ENCODE results near the gene LRFN5.
"Not testable (repeated sequence)": the region's sequence is repeated elsewhere in the genome, so short reads cannot be mapped to it uniquely, and the experiment has no call there.

The LRFN5 gene

GRCh38 chr14:41674511-41674971 is 67.9 kb downstream of the LRFN5 start:
- H3K79me2 ChIP-seq (ENCODE audit: low read length); H3K4me3 ChIP-seq (ENCODE audit: low read length); H2AFZ ChIP-seq (ENCODE audit: low read length); H3K9me3 ChIP-seq (replicated peaks; ENCODE audit: insufficient read depth, low read length); H3K36me3 ChIP-seq (replicated peaks; ENCODE audit: insufficient read depth, low read length); H3K4me2 ChIP-seq (ENCODE audit: low read depth, low read length); H3K9ac ChIP-seq (ENCODE audit: low read length); H3K27me3 ChIP-seq (replicated peaks; ENCODE audit: insufficient read depth, low read length); DNase-seq; H4K20me1 ChIP-seq (ENCODE audit: insufficient read depth, low read length); H3K9me2 ChIP-seq (replicated peaks; ENCODE audit: insufficient read depth, low read length); H3K27ac ChIP-seq (ENCODE audit: low read length); H3F3A ChIP-seq (ENCODE audit: insufficient read depth, low read length); H3K4me1 ChIP-seq (ENCODE audit: low read length): not testable (repeated sequence)

GRCh38 chr14:41699486-41699885 is 92.8 kb downstream of the LRFN5 start:
- Histone ChIP-seq H2AFZ (ENCODE audit: low read length) (no peak overlapping the region), H3F3A (ENCODE audit: insufficient read depth, low read length) (no peaks in the 10 kb centered on the region), H3K27ac (ENCODE audit: low read length) (no peak overlapping the region), H3K79me2 (ENCODE audit: low read length) (no peaks in the 10 kb centered on the region), H3K4me1 (ENCODE audit: low read length) (no peaks in the 10 kb centered on the region), H3K9me3 (replicated peaks; ENCODE audit: insufficient read depth, low read length) (no peaks in the 10 kb centered on the region), H3K9me2 (replicated peaks; ENCODE audit: insufficient read depth, low read length) (no peaks in the 10 kb centered on the region), H3K36me3 (replicated peaks; ENCODE audit: insufficient read depth, low read length) (no peaks in the 10 kb centered on the region), H4K20me1 (ENCODE audit: insufficient read depth, low read length) (no peaks in the 10 kb centered on the region), H3K4me3 (ENCODE audit: low read length) (no peak overlapping the region), H3K27me3 (replicated peaks; ENCODE audit: insufficient read depth, low read length) (no peaks in the 10 kb centered on the region), H3K4me2 (ENCODE audit: low read depth, low read length) (no peak overlapping the region), H3K9ac (ENCODE audit: low read length) (no peak overlapping the region)
- TF ChIP-seq EZH2 (optimal IDR thresholded peaks at IDR 0.05; ENCODE audit: low read depth, low read length) (no peak), EZH2phosphoT487 (IDR thresholded peaks at IDR 0.05; ENCODE audit: low read length) (no peak), CTCF (IDR thresholded peaks at IDR 0.05; ENCODE audit: low read length) (no peak)
- no peak for DNase-seq

GRCh38 chr14:41718477-41719166 is 111.9 kb downstream of the LRFN5 start:
- TF ChIP-seq CTCF (IDR thresholded peaks at IDR 0.05; ENCODE audit: low read length) (no peak), EZH2phosphoT487 (IDR thresholded peaks at IDR 0.05; ENCODE audit: low read length) (no peak)

GRCh38 chr14:41739203-41739602 is 132.5 kb downstream of the LRFN5 start:
- H3F3A ChIP-seq (ENCODE audit: insufficient read depth, low read length) = no peaks in the 10 kb centered on the region
- no peak overlapping the region for H2AFZ ChIP-seq (ENCODE audit: low read length)
- no peak overlapping the region for H3K4me3 ChIP-seq (ENCODE audit: low read length)
- no peak for TF ChIP-seq CTCF (IDR thresholded peaks at IDR 0.05; ENCODE audit: low read length)
- no peak overlapping the region for H3K4me2 ChIP-seq (ENCODE audit: low read depth, low read length)
- no peak overlapping the region for H3K27ac ChIP-seq (ENCODE audit: low read length)
- no peak overlapping the region for H3K9ac ChIP-seq (ENCODE audit: low read length)
- no peaks in the 10 kb centered on the region for H3K9me3 ChIP-seq (replicated peaks; ENCODE audit: insufficient read depth, low read length)
- no peaks in the 10 kb centered on the region for H3K36me3 ChIP-seq (replicated peaks; ENCODE audit: insufficient read depth, low read length)
- no peaks in the 10 kb centered on the region for H3K27me3 ChIP-seq (replicated peaks; ENCODE audit: insufficient read depth, low read length)
- no peak for DNase-seq
- H3K4me1 ChIP-seq (ENCODE audit: low read length) = no peaks in the 10 kb centered on the region
- no peaks in the 10 kb centered on the region for H4K20me1 ChIP-seq (ENCODE audit: insufficient read depth, low read length)
- no peaks in the 10 kb centered on the region for H3K9me2 ChIP-seq (replicated peaks; ENCODE audit: insufficient read depth, low read length)
- H3K79me2 ChIP-seq (ENCODE audit: low read length) = no peaks in the 10 kb centered on the region

More at GRCh38 chr14:41718477-41719166, 111.9 kb downstream of the LRFN5 start:
- Histone ChIP-seq H3K4me1 (ENCODE audit: low read length) (no peaks in the 10 kb centered on the region), H3K27ac (ENCODE audit: low read length) (no peak overlapping the region), H4K20me1 (ENCODE audit: insufficient read depth, low read length) (no peaks in the 10 kb centered on the region), H3K36me3 (replicated peaks; ENCODE audit: insufficient read depth, low read length) (no peaks in the 10 kb centered on the region), H3K4me2 (ENCODE audit: low read depth, low read length) (no peak overlapping the region), H3K4me3 (ENCODE audit: low read length) (no peak overlapping the region), H3K27me3 (replicated peaks; ENCODE audit: insufficient read depth, low read length) (no peaks in the 10 kb centered on the region), H3K9me3 (replicated peaks; ENCODE audit: insufficient read depth, low read length) (no peaks in the 10 kb centered on the region), H2AFZ (ENCODE audit: low read length) (no peak overlapping the region), H3K9ac (ENCODE audit: low read length) (no peak overlapping the region), H3K9me2 (replicated peaks; ENCODE audit: insufficient read depth, low read length) (no peaks in the 10 kb centered on the region), H3K79me2 (ENCODE audit: low read length) (no peaks in the 10 kb centered on the region), H3F3A (ENCODE audit: insufficient read depth, low read length) (no peaks in the 10 kb centered on the region)
- DNase-seq = no peak

Measured in MM.1S (cell line).